Measurements from ENCODE around the gene SCYL1. TPM values are rescaled to one million over a fixed set of nuclear protein-coding genes. Genes with fewer than 3 reads are reported as not detected.

The SCYL1 gene
- total RNA-seq, 1 experiment from 2014 or later: 104 TPM

- DNase-seq (ENCODE audit: low read depth, low spot score): no peak
- peak; percentile 10 for ATAC-seq
- TF ChIP-seq MAX (IDR thresholded peaks at IDR 0.05) (no peak), TCF7L2 (IDR thresholded peaks at IDR 0.05; ENCODE audit: borderline replicate concordance, extremely low read depth, insufficient read depth, insufficient read length) (no peak), SP1 (IDR thresholded peaks at IDR 0.05; ENCODE audit: low read depth) (no peak)
- Histone ChIP-seq H3K4me2 (ENCODE audit: low read length) (peak overlapping the region; percentile 94), H4K20me1 (ENCODE audit: insufficient read depth) (no peaks in the 10 kb centered on the region), H3K9me3 (ENCODE audit: control insufficient read depth in 1 of 2, insufficient read depth in 1 of 2, low read depth in 1 of 2, low read length in 2 of 2) (no peaks in the 10 kb centered on the region), H3K27me3 (ENCODE audit: insufficient read depth, low read length) (no peaks in the 10 kb centered on the region), H2AFZ (ENCODE audit: low read depth, low read length, poor library complexity, severe bottlenecking) (no peak overlapping the region), H3K9ac (ENCODE audit: low read length) (peak overlapping the region; percentile 82), H3K4me3 (replicated peaks in 1 of 2; ENCODE audit: low read depth in 1 of 2, low read length in 2 of 2) (peak overlapping the region; percentile 68 to 85), H3K9me2 (ENCODE audit: insufficient read depth) (no peaks in the 10 kb centered on the region), H3K36me3 (ENCODE audit: control insufficient read depth in 1 of 2, insufficient read depth in 2 of 2, low read length in 2 of 2) (peaks cover 3 to 4% of the 10 kb centered on the region in 2 experiments; a peak in 3 of 4 replicates), H3K27ac (ENCODE audit: low read depth, low read length) (peak overlapping the region; percentile 100), H3K79me2 (ENCODE audit: insufficient read depth, low read length) (peaks cover 24% of the 10 kb centered on the region), H3K4me1 (ENCODE audit: control insufficient read depth in 1 of 2, insufficient read depth in 2 of 2, low read length in 2 of 2) (peaks cover 13 to 39% of the 10 kb centered on the region in 2 experiments; a peak in 3 of 4 replicates)
- intact Hi-C loops (cut with micrococcal nuclease): no loop called here
- ChIA-PET POLR2A (interaction anchor here (1.2 to 2.8 kb wide), 8 partner anchors 14 to 63 kb away, joined by 3 to 16 read pairs (median 8); partner anchors contain the start of genes FAM89B, LTBP3, SCYL1 and ZNRD2), RAD21 (ENCODE audit: low non-redundant PET in 1 of 2, low total read pairs in 2 of 2, uncharacterized antibody in 2 of 2, unreplicated experiment in 2 of 2) (interaction anchor here (0.6 to 3.3 kb wide), 6 partner anchors 13 to 124 kb away, joined by 3 to 32 read pairs (median 4); partner anchors contain the start of genes FAM89B (in 2 of the 2) and ZNRD2 (in 1 of the 2)), CTCF (interaction anchor here (0.6 to 4.6 kb wide), 8 partner anchors 13 to 76 kb away, joined by 3 to 89 read pairs (median 10); partner anchors contain the start of genes EHBP1L1, FAM89B, PCNX3 and SCYL1)
- no TSS peak for BruUV-seq (replicated peaks)
These were observed 14.2 kb downstream of the SCYL1 start for GRCh38 chr11:65538915-65539743.

GRCh38 chr11:65539744-65540289 is 14.9 kb downstream of the SCYL1 start:
- TF ChIP-seq MAX (IDR thresholded peaks at IDR 0.05): no peak
- TF ChIP-seq TCF7L2 (IDR thresholded peaks at IDR 0.05; ENCODE audit: borderline replicate concordance, extremely low read depth, insufficient read depth, insufficient read length): no peak
- no peak for TF ChIP-seq ATF3 (IDR thresholded peaks at IDR 0.05)
- TF ChIP-seq ZFX (IDR thresholded peaks at IDR 0.05): peak; percentile 75; the same call in 1 of the 2 replicates
- peak; percentile 64 for TF ChIP-seq POLR2AphosphoS5 (IDR thresholded peaks at IDR 0.05; ENCODE audit: low read depth, low read length)
- no peak for TF ChIP-seq EZH2phosphoT487 (IDR thresholded peaks at IDR 0.05; ENCODE audit: borderline replicate concordance)
- peak; percentile 58 for TF ChIP-seq POLR2A (IDR thresholded peaks at IDR 0.05; ENCODE audit: borderline replicate concordance, extremely low read depth, insufficient read depth, insufficient read length)
- ChIA-PET RAD21 (ENCODE audit: low non-redundant PET in 1 of 2, low total read pairs in 2 of 2, uncharacterized antibody in 2 of 2, unreplicated experiment in 2 of 2) (interaction anchor here (0.6 to 3.3 kb wide), 15 partner anchors 10 to 443 kb away, joined by 3 to 32 read pairs (median 4); partner anchors contain the start of genes FAM89B (in 2 of the 2), SCYL1 (in 1 of the 2) and ZNRD2 (in 1 of the 2)), CTCF (interaction anchor here (0.6 to 4.6 kb wide), 14 partner anchors 11 to 505 kb away, joined by 3 to 89 read pairs (median 4); partner anchors contain the start of genes EHBP1L1, FAM89B, KCNK7 and LTBP3), POLR2A (interaction anchor here (0.7 to 2.8 kb wide), 13 partner anchors 15 to 117 kb away, joined by 3 to 16 read pairs (median 6); partner anchors contain the start of genes FAM89B, LTBP3, MALAT1 and NEAT1)
- no peaks in the 10 kb centered on the region for H3K9me2 ChIP-seq (ENCODE audit: insufficient read depth)
- no peaks in the 10 kb centered on the region for H4K20me1 ChIP-seq (ENCODE audit: insufficient read depth)
- BruUV-seq (replicated peaks): no TSS peak
- H3K4me3 ChIP-seq (replicated peaks in 1 of 2; ENCODE audit: low read depth in 1 of 2, low read length in 2 of 2): peak overlapping the region; percentile 68 to 85
- no peaks in the 10 kb centered on the region for H3K9me3 ChIP-seq (ENCODE audit: control insufficient read depth in 1 of 2, insufficient read depth in 1 of 2, low read depth in 1 of 2, low read length in 2 of 2)
- no peaks in the 10 kb centered on the region for H3K27me3 ChIP-seq (ENCODE audit: insufficient read depth, low read length)
- H3K79me2 ChIP-seq (ENCODE audit: insufficient read depth, low read length): peaks cover 24% of the 10 kb centered on the region
- peak overlapping the region; percentile 94 for H3K4me2 ChIP-seq (ENCODE audit: low read length)
- intact Hi-C loops (cut with micrococcal nuclease): loop anchor here (1.0 kb wide), 1 partner anchor 30 kb away; the partner anchor contains the start of gene ZNRD2
- peak overlapping the region; percentile 82 for H3K9ac ChIP-seq (ENCODE audit: low read length)
- H3K36me3 ChIP-seq (ENCODE audit: control insufficient read depth in 1 of 2, insufficient read depth in 2 of 2, low read length in 2 of 2): peaks cover 3 to 4% of the 10 kb centered on the region in 2 experiments; a peak in 3 of 4 replicates
- no peak overlapping the region for H2AFZ ChIP-seq (ENCODE audit: low read depth, low read length, poor library complexity, severe bottlenecking)
- peak overlapping the region; percentile 100 for H3K27ac ChIP-seq (ENCODE audit: low read depth, low read length)
- peak; percentile 74 for ATAC-seq
- H3K4me1 ChIP-seq (ENCODE audit: control insufficient read depth in 1 of 2, insufficient read depth in 2 of 2, low read length in 2 of 2): peaks cover 13 to 39% of the 10 kb centered on the region in 2 experiments; a peak in 3 of 4 replicates
- peak; percentile 62 for DNase-seq (ENCODE audit: low read depth, low spot score)
